ENCODE data around the gene CALML5. TPM values are rescaled to one million over a fixed set of nuclear protein-coding genes. Genes with fewer than 3 reads are reported as not detected.

Gene CALML5
- polyA plus RNA-seq, 1 donor from 2014 or later: not detected

GRCh38 chr10:5514226-5514850 is 15.0 kb upstream of the CALML5 start:
- Histone ChIP-seq H2AFZ (ENCODE audit: low read depth, low read length) (no peak overlapping the region), H3K9ac (ENCODE audit: low read length) (no peak overlapping the region), H3K27ac (ENCODE audit: low read length) (no peak overlapping the region), H3K9me3 (ENCODE audit: low read length) (no peaks in the 10 kb centered on the region), H3K9me2 (ENCODE audit: insufficient read depth, low read length) (no peaks in the 10 kb centered on the region), H3K36me3 (ENCODE audit: insufficient read depth, low read length) (no peaks in the 10 kb centered on the region), H3K4me2 (ENCODE audit: low read length) (no peak overlapping the region), H3K79me2 (replicated peaks; ENCODE audit: insufficient read depth, low read length) (no peaks in the 10 kb centered on the region), H3K27me3 (ENCODE audit: insufficient read depth, low read depth, low read length) (no peaks in the 10 kb centered on the region), H3K4me3 (ENCODE audit: low read length) (no peak overlapping the region), H4K20me1 (ENCODE audit: insufficient read depth) (no peaks in the 10 kb centered on the region), H3F3A (ENCODE audit: insufficient read depth, low read length, poor library complexity, severe bottlenecking) (no peaks in the 10 kb centered on the region)
- no peak for TF ChIP-seq POLR2AphosphoS5 (IDR thresholded peaks at IDR 0.05)
- no peak for TF ChIP-seq REST (IDR thresholded peaks at IDR 0.05; ENCODE audit: borderline replicate concordance)
- TF ChIP-seq EP300 (conservative IDR thresholded peaks at IDR 0.05; ENCODE audit: poor library complexity, severe bottlenecking): no peak
- no peak for TF ChIP-seq EZH2 (IDR thresholded peaks at IDR 0.05; ENCODE audit: borderline replicate concordance, insufficient read depth, low read length, poor library complexity, severe bottlenecking)
- no peak for TF ChIP-seq MXI1 (conservative IDR thresholded peaks at IDR 0.05; ENCODE audit: poor library complexity, severe bottlenecking)
- TF ChIP-seq CTCF (IDR thresholded peaks at IDR 0.05; ENCODE audit: poor library complexity, severe bottlenecking): no peak
- TF ChIP-seq SMC3 (conservative IDR thresholded peaks at IDR 0.05; ENCODE audit: poor library complexity): no peak
- TF ChIP-seq RAD21 (conservative IDR thresholded peaks at IDR 0.05): no peak
- TF ChIP-seq TAF1 (IDR thresholded peaks at IDR 0.05; ENCODE audit: low read depth): no peak

GRCh38 chr10:5512881-5513612 is 13.7 kb upstream of the CALML5 start:
- no peak overlapping the region for H3K4me2 ChIP-seq (ENCODE audit: low read length)
- no peak overlapping the region for H3K9ac ChIP-seq (ENCODE audit: low read length)
- H4K20me1 ChIP-seq (ENCODE audit: insufficient read depth): no peaks in the 10 kb centered on the region
- no peaks in the 10 kb centered on the region for H3K36me3 ChIP-seq (ENCODE audit: insufficient read depth, low read length)
- no peak overlapping the region for H2AFZ ChIP-seq (ENCODE audit: low read depth, low read length)
- no peaks in the 10 kb centered on the region for H3K9me3 ChIP-seq (ENCODE audit: low read length)
- TF ChIP-seq REST (IDR thresholded peaks at IDR 0.05; ENCODE audit: borderline replicate concordance) (no peak), POLR2AphosphoS5 (IDR thresholded peaks at IDR 0.05) (no peak), RAD21 (conservative IDR thresholded peaks at IDR 0.05) (no peak), CTCF (IDR thresholded peaks at IDR 0.05; ENCODE audit: poor library complexity, severe bottlenecking) (no peak), EP300 (conservative IDR thresholded peaks at IDR 0.05; ENCODE audit: poor library complexity, severe bottlenecking) (no peak)
- H3F3A ChIP-seq (ENCODE audit: insufficient read depth, low read length, poor library complexity, severe bottlenecking): no peaks in the 10 kb centered on the region
- no peak overlapping the region for H3K27ac ChIP-seq (ENCODE audit: low read length)
- no peak overlapping the region for H3K4me3 ChIP-seq (ENCODE audit: low read length)
- no peaks in the 10 kb centered on the region for H3K9me2 ChIP-seq (ENCODE audit: insufficient read depth, low read length)
- H3K27me3 ChIP-seq (ENCODE audit: insufficient read depth, low read depth, low read length): no peaks in the 10 kb centered on the region
- H3K79me2 ChIP-seq (replicated peaks; ENCODE audit: insufficient read depth, low read length): no peaks in the 10 kb centered on the region

All from neural cell (in vitro differentiated cells).